LNCAP (cell line): ENCODE measurements around the gene PPRC1.

Experiments
- TF ChIP-seq, protein P1 (sequence below): fragments of 450-650 bp; IDR thresholded peaks from 2 replicates; pipeline ENCODE4 v1.5.1; 2017; ENCODE audit warnings: mild to moderate bottlenecking

Gene PPRC1, protein sequence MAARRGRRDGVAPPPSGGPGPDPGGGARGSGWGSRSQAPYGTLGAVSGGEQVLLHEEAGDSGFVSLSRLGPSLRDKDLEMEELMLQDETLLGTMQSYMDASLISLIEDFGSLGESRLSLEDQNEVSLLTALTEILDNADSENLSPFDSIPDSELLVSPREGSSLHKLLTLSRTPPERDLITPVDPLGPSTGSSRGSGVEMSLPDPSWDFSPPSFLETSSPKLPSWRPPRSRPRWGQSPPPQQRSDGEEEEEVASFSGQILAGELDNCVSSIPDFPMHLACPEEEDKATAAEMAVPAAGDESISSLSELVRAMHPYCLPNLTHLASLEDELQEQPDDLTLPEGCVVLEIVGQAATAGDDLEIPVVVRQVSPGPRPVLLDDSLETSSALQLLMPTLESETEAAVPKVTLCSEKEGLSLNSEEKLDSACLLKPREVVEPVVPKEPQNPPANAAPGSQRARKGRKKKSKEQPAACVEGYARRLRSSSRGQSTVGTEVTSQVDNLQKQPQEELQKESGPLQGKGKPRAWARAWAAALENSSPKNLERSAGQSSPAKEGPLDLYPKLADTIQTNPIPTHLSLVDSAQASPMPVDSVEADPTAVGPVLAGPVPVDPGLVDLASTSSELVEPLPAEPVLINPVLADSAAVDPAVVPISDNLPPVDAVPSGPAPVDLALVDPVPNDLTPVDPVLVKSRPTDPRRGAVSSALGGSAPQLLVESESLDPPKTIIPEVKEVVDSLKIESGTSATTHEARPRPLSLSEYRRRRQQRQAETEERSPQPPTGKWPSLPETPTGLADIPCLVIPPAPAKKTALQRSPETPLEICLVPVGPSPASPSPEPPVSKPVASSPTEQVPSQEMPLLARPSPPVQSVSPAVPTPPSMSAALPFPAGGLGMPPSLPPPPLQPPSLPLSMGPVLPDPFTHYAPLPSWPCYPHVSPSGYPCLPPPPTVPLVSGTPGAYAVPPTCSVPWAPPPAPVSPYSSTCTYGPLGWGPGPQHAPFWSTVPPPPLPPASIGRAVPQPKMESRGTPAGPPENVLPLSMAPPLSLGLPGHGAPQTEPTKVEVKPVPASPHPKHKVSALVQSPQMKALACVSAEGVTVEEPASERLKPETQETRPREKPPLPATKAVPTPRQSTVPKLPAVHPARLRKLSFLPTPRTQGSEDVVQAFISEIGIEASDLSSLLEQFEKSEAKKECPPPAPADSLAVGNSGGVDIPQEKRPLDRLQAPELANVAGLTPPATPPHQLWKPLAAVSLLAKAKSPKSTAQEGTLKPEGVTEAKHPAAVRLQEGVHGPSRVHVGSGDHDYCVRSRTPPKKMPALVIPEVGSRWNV (N-terminal part only)

DNA sequence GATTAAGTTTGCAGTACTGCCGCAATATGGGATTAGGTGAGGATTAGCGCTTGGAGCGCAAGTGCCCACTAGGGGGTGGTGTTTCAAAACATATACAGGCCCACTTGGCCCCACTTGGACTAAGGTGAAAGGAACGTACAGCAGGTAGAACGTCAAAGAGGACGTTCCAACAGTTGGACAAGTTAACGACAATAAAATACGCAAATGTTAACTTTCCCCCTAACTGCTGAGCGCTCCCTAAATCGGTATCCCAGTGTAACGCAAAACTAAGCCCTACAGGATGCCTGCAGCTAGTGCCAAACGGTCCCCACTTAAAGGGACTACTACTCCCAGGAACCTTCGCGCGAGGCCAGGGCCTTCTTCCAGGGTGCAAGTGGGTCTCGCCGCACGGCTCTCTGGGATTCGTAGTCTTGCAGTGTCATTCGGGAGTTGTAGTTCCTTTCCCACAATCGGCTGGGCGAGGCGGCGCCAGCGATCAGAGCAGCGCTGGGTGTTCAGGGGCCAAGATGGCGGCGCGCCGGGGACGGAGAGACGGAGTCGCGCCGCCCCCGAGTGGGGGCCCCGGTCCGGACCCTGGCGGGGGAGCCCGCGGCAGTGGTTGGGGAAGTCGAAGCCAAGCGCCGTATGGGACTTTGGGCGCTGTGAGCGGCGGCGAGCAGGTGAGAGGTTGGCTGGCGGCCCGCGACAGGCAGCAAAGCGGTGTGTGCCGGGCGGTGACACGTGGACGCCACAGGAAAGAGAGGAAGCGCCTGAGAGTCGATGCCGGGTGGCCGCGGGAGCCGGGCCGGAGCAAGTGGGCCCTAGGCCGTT lies at the start of gene PPRC1:
Gene PPRC1, plus strand, starts transcription at position 478 of the 810 bp plus-strand sequence. Its CDS starts 29 bp downstream, at position 507.
- TF ChIP-seq, protein P1, sequence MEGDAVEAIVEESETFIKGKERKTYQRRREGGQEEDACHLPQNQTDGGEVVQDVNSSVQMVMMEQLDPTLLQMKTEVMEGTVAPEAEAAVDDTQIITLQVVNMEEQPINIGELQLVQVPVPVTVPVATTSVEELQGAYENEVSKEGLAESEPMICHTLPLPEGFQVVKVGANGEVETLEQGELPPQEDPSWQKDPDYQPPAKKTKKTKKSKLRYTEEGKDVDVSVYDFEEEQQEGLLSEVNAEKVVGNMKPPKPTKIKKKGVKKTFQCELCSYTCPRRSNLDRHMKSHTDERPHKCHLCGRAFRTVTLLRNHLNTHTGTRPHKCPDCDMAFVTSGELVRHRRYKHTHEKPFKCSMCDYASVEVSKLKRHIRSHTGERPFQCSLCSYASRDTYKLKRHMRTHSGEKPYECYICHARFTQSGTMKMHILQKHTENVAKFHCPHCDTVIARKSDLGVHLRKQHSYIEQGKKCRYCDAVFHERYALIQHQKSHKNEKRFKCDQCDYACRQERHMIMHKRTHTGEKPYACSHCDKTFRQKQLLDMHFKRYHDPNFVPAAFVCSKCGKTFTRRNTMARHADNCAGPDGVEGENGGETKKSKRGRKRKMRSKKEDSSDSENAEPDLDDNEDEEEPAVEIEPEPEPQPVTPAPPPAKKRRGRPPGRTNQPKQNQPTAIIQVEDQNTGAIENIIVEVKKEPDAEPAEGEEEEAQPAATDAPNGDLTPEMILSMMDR = peak; percentile 92

DNA sequence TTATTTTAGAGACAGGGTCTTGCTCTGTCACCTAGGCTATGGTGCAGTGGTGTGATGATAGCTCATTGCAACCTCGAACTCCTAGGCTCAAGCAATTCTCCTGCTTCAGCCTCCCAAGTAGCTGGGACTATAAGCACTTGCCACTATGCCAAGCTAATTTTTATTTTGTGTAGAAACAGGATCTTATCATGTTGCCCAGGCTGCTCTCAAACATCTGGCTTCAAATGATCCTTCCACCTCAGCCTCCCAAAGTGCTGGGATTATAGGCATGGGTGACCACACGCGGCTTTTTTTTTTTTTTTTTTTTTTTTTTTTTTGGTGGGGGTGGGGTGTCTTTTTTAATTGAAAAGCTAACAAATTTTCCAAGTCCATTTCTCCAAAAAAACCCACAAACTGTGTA lies 49.3 kb upstream of the PPRC1 start:
- TF ChIP-seq, protein P1 = no peak

DNA sequence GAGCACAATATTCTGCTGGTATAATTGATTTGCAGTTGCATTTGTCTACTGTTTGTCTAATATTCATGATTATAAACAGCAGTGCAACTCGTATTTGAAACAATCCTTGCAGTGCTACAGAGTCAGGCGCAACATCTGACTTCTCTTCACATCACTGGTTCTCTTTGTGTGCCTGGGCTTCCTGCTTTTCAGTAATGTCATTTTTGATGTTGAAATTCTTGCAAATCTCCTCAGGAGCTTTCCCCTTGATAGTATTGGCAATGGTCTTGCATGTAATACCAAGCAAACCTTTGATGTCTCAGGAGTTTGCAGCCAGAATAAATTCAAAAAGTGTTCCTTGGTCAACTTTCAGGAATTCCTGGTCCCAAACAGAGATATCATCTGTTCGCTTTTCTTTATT lies 47.5 kb upstream of the PPRC1 start:
- TF ChIP-seq, protein P1 = no peak

DNA sequence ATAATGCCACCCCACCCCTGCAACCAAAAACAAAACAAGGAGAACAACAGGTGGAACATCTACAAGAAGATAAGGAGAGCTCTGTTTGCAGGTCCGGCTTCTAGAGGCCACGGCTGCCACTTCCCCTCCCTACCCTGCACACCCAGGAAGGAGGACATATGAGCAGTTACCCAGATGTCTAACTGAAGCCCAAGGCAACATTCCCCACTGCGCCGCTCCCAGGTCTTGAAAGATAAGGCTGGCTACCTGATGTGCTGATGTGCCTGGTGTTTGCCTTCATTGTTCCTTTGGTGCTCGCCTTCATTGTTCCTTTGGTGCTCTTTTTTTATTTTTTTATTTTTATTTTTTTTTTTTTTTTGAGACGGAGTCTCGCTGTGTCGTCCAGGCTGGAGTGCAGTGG lies 46.6 kb upstream of the PPRC1 start:
- TF ChIP-seq, protein P1 = no peak

DNA sequence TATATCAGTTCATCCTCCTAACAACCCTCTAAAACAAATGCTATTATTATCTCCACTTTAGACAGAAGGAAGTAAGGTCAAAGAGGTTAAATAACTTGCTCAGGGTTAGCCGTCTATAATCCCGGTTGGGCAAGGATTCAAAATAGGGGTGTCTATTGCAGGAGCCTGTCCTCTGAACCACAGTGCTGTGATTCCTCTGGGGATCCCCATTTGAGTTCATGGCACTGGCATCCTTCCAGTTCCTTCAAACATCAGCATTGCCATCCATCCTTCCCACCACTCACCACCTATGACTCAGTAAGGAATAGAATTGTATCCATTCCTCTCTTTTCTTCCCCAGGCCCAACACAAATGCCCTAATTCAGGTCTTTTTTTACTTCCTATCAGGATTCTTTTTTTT lies 42.1 kb upstream of the PPRC1 start:
- TF ChIP-seq, protein P1 = no peak

DNA sequence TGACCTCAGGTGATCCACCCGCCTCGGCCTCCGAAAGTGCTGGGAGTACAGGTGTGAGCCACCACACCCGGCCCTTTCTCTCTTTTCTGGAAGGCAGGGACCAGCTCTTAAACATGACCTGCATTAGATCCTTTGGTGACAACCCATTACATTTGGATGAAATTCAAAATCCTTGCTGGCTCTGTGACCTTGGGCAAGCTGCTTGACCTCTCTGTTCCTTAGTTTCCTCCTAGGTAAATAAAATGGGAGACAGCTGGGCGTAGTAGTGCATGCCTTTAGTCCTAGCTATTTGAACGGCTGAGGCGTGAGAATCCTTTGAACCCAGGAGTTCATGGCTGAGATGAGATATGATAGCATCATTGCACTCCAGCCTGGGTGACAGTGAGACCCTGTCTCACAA lies 36.4 kb upstream of the PPRC1 start:
- TF ChIP-seq, protein P1 = no peak
